K562 (cell line): ENCODE results near the gene RXRA. TPM values are rescaled to one million over a fixed set of nuclear protein-coding genes. Genes with fewer than 3 reads are reported as not detected.

Source experiments
- ATAC-seq: fragments of 200-7000 bp; cut with Tn5 transposase; 3 replicates; pipeline ENCODE4 v1.9.1; 2020; ENCODE audit warnings: moderate library complexity
- BruUV-seq: library from RNA; stranded (reverse); fragments of 400-500 nt; replicated peaks from 2 replicates; lab custom pipeline; 2021; lab: Mats Ljungman, UMichigan
- CTCF ChIA-PET: fragments of 300-600 bp; formaldehyde crosslinking; extraction: SDS; loops from one replicate; lab custom pipeline; 2021; ENCODE audit warnings: low intra/inter-chr PET ratio; lab: Yijun Ruan, JAX
- POLR2A ChIA-PET: fragments of 300-600, 350-650 bp; sonication (Branson Sonifier 250); formaldehyde crosslinking; extraction: SDS; loops from one replicate; lab custom pipeline; 2021; ENCODE audit warnings: antibody characterized with exemption, inconsistent platforms; lab: Yijun Ruan, JAX
- DNase-seq, 4 experiments: peaks; one replicate each; pipeline versions ENCODE4 v3.0.0 to v3.0.0-alpha.2; 2011 to 2018; ENCODE audit warnings: low spot score in 3 of 4, mixed read lengths in 3 of 4; ENCODE audit errors: extremely low read depth in 1 of 4
- FAIRE-seq: peaks from 2 replicates; lab custom pipeline; 2011; peaks lifted over from hg19 to GRCh38; lab: Jason Lieb, UNC
- H2AFZ ChIP-seq: 2 replicates; pipeline ENCODE4 v1.6.0; 2011; ENCODE audit warnings: low read depth, low read length, control low read depth, inconsistent platforms
- H3K27ac ChIP-seq: fragments of 200-600 bp; 3 replicates; pipeline ENCODE4 v1.8.0; 2011; ENCODE audit warnings: low read depth, mild to moderate bottlenecking, control low read depth, inconsistent platforms, low read length, moderate library complexity, mixed read lengths; ENCODE audit errors: extremely low read depth
- H3K27me3 ChIP-seq, 2 experiments: fragments of 300-600 bp in 1 of 2; 2 replicates in 1 of 2; 3 replicates in 1 of 2; pipeline versions ENCODE4 v1.6.0 to v1.8.0; 2011; ENCODE audit warnings: inconsistent platforms in 2 of 2, low read length in 2 of 2, mild to moderate bottlenecking in 1 of 2, mixed read lengths in 1 of 2, moderate library complexity in 1 of 2; ENCODE audit not compliant: control insufficient read depth in 2 of 2, insufficient read depth in 2 of 2
- H3K36me3 ChIP-seq: fragments of 300-600 bp; 3 replicates; pipeline ENCODE4 v1.8.0; 2011; ENCODE audit warnings: mild to moderate bottlenecking, low read length, inconsistent platforms; ENCODE audit not compliant: control insufficient read depth, insufficient read depth
- H3K4me1 ChIP-seq, 2 experiments: fragments of 200-600 bp in 1 of 2; replicated peaks in 1 of 2; 2 replicates in 1 of 2; 3 replicates in 1 of 2; pipeline versions ENCODE4 v1.5.1 to v1.8.0; 2011; ENCODE audit warnings: inconsistent platforms in 2 of 2, low read length in 2 of 2, mild to moderate bottlenecking in 1 of 2, mixed read lengths in 1 of 2, moderate library complexity in 1 of 2; ENCODE audit not compliant: control insufficient read depth in 2 of 2, insufficient read depth in 2 of 2
- H3K4me2 ChIP-seq: 2 replicates; pipeline ENCODE4 v1.6.1; 2011; ENCODE audit warnings: low read length, control low read depth, inconsistent platforms, mixed read lengths; ENCODE audit not compliant: insufficient read depth
- H3K4me3 ChIP-seq: fragments of 200-600 bp; sonication (generic), shearing (Covaris generic); 2 replicates; pipeline ENCODE4 v1.5.1; 2016; ENCODE audit warnings: control low read depth, inconsistent platforms
- H3K79me2 ChIP-seq: fragments of 200-600 bp; 3 replicates; pipeline ENCODE4 v1.8.0; 2011; ENCODE audit warnings: low read length, inconsistent platforms; ENCODE audit not compliant: control insufficient read depth, insufficient read depth
- H3K9ac ChIP-seq, 2 experiments: 2 replicates each; pipeline versions ENCODE4 v1.6.0 to v1.6.1; 2011; ENCODE audit warnings: low read depth in 2 of 2, low read length in 2 of 2, control low read depth in 1 of 2, inconsistent platforms in 1 of 2, mild to moderate bottlenecking in 1 of 2, mixed read lengths in 1 of 2; ENCODE audit not compliant: insufficient read depth in 1 of 2
- H3K9me1 ChIP-seq: one replicate; pipeline ENCODE4 v1.6.0; 2011; ENCODE audit warnings: inconsistent platforms, mild to moderate bottlenecking, low read length, moderate library complexity; ENCODE audit not compliant: control insufficient read depth, insufficient read depth
- H3K9me3 ChIP-seq: replicated peaks from 2 replicates; pipeline ENCODE4 v1.5.1; 2011; ENCODE audit warnings: low read depth, low read length, inconsistent platforms; ENCODE audit not compliant: control insufficient read depth, insufficient read depth
- H4K20me1 ChIP-seq: replicated peaks from 2 replicates; pipeline ENCODE4 v1.6.1; 2011; ENCODE audit warnings: low read length, inconsistent platforms, mixed read lengths; ENCODE audit not compliant: control insufficient read depth, insufficient read depth
- CEBPB ChIP-seq: fragments of 450-650 bp; IDR thresholded peaks from 2 replicates; pipeline ENCODE4 v1.6.1; 2016; ENCODE audit warnings: missing genetic modification characterization, missing compliant biosample characterization
- POLR2G ChIP-seq: fragments of 200-400 bp; formaldehyde crosslinking; IDR thresholded peaks from 2 replicates; pipeline ENCODE4 v1.6.1; 2017; ENCODE audit warnings: low read depth, mild to moderate bottlenecking, antibody characterized with exemption, low read length, moderate library complexity
- ZNF507 ChIP-seq: conservative IDR thresholded peaks from 2 replicates; pipeline ENCODE4 v1.6.1; 2017; ENCODE audit warnings: missing genetic modification characterization, missing compliant biosample characterization
- WGBS: fragments of 100-300 bp; shearing (Covaris generic); methylation state at CpG from one replicate; pipeline ENCODE4 v1.1.6; 2016; ENCODE audit warnings: low coverage, mixed read lengths; ENCODE audit not compliant: insufficient coverage; ENCODE audit errors: missing lambda C conversion rate; 5-methylcytosine and 5-hydroxymethylcytosine counted together
- in situ Hi-C: fragments of 300-500 bp; cut with MboI; formaldehyde crosslinking; loops from 4 replicates; pipeline ENCODE4 v1.15.0; 2018; ENCODE audit warnings: inconsistent platforms, mixed read lengths
- intact Hi-C: fragments of 100-400 bp; cut with micrococcal nuclease; formaldehyde crosslinking; loops from 2 replicates; pipeline ENCODE4 v1.14.2; 2022
- polyA plus RNA-seq, 8 experiments: library from polyadenylated mRNA; depleted of rRNA in 4 of 8; stranded (reverse) in 5 of 8; unstranded in 3 of 8; fragments of >200 nt; fragmentation: Nextera tagmentation in 2 of 8; fragmentation: Illumina TruSeq in 1 of 8; extraction: Ambion mirVana in 2 of 8; extraction: Trizol in 1 of 8; gene quantifications; 2 replicates each; pipeline versions ENCODE4 v1.2.1 to v1.2.3, GENCODE V29; 2011 to 2014; ENCODE audit warnings: inconsistent platforms in 1 of 8, missing spikeins in 1 of 8
- total RNA-seq, 7 experiments: library from RNA; depleted of rRNA in 6 of 7; stranded (reverse); fragments of >200 nt in 6 of 7; fragmentation: Illumina TruSeq in 2 of 7; extraction: Trizol in 2 of 7; gene quantifications; 2 replicates each; pipeline versions ENCODE4 v1.2.1 to v1.2.3, GENCODE V29; 2011 to 2021; ENCODE audit warnings: low replicate concordance in 1 of 7

RXRA gene
- total and polyA plus RNA-seq, 9 of the 15 experiments (the other 6 are each of a cell fraction or from before 2014, with no cell fraction given) = 0.35 to 23.6 (median 4.6) TPM

DNA sequence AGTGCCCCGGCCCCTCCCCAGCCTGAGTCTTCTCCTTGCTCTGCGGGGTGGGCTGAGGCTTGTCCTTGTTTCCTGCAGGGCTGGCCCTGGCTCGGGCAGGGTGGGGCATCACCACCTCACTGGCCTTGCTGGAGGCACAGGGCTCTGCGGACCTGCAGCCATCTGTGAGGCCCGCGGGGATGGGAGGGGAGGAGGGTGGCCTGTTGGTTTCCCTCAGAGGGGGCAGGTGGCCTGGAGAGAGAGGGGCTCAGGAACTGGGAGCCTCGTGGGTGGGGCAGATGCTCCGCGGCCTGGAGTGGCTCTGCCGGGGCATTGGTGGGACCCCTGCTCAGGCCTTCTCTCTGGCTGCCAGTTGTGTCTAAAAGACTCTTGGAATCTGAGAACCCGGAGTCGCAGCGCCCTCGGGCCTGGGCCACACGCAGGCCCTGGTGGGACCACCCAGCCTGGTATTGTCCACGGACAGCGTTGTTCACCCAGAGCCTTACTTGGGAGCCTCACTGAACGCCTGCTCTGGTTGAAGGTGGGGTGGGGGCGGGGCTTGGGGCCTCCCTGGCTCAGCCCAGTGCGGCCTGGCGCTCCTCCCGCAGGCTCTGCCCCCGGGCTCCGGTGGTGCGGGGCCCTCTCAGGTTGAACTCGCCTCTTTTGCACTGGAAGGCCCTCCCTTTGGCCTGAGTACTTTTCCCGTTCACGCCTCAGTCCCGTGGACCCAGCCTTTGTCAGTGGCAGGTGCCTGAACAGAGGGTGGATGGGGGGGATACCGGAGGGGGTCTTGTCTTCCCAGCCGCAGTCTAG lies 111.3 kb downstream of the RXRA start:
- Histone ChIP-seq H3K4me3 (no peak overlapping the region), H2AFZ (no peak overlapping the region), H4K20me1 (0 out of 2 replicates have a peak, but pooled peaks cover 4% of the 10 kb centered on the region), H3K9me1 (no peaks in the 10 kb centered on the region), H3K27me3 (no peaks in the 10 kb centered on the region), H3K79me2 (no peaks in the 10 kb centered on the region), H3K27ac (no peak overlapping the region), H3K4me2 (no peak overlapping the region), H3K4me1 (peaks cover 0 to 38% of the 10 kb centered on the region in 2 experiments; a peak in 2 of 5 replicates), H3K9me3 (no peaks in the 10 kb centered on the region), H3K9ac (no peak overlapping the region), H3K36me3 (peaks cover 8% of the 10 kb centered on the region; the same call in 1 of the 3 replicates)
- peak in 1 of 4 experiments; percentile 31 for DNase-seq
- TF ChIP-seq POLR2G = 0 out of 2 replicates have a peak, but pooled peaks have one; percentile 30
- no peak for TF ChIP-seq ZNF507 (tag)
- no peak for TF ChIP-seq CEBPB
- CTCF ChIA-PET = no interaction called here
- POLR2A ChIA-PET = interaction anchor here (0.6 to 1.0 kb wide), 6 partner anchors 11 to 1906 kb away, joined by 3 to 6 read pairs (median 3); no protein-coding TSS in a partner anchor
- in situ Hi-C loops = no loop called here
- peak; percentile 34; the same call in 2 of the 3 replicates for ATAC-seq
- BruUV-seq = no TSS peak
- intact Hi-C loops = no loop called here
- no peak for FAIRE-seq
- WGBS = 61% methylated on average over 13 of the region's 31 CpGs
